Stimulated activated CD8-positive, alpha-beta memory T cell treated with anti-CD3 and anti-CD28 coated beads, Interleukin-12 subunit alpha, Interleukin-12 subunit beta, amount 100 ng/mL, for 24 hours (primary cell): ENCODE results near the gene CCNG2.
"Not testable (repeated sequence)": the region's sequence is repeated elsewhere in the genome, so short reads cannot be mapped to it uniquely, and the experiment has no call there.

Experiments used
- DNase-seq: peaks from one replicate; pipeline ENCODE4 v3.0.0-alpha.2; 2020; ENCODE audit errors: extremely low read depth

CCNG2 gene, protein sequence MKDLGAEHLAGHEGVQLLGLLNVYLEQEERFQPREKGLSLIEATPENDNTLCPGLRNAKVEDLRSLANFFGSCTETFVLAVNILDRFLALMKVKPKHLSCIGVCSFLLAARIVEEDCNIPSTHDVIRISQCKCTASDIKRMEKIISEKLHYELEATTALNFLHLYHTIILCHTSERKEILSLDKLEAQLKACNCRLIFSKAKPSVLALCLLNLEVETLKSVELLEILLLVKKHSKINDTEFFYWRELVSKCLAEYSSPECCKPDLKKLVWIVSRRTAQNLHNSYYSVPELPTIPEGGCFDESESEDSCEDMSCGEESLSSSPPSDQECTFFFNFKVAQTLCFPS

DNA sequence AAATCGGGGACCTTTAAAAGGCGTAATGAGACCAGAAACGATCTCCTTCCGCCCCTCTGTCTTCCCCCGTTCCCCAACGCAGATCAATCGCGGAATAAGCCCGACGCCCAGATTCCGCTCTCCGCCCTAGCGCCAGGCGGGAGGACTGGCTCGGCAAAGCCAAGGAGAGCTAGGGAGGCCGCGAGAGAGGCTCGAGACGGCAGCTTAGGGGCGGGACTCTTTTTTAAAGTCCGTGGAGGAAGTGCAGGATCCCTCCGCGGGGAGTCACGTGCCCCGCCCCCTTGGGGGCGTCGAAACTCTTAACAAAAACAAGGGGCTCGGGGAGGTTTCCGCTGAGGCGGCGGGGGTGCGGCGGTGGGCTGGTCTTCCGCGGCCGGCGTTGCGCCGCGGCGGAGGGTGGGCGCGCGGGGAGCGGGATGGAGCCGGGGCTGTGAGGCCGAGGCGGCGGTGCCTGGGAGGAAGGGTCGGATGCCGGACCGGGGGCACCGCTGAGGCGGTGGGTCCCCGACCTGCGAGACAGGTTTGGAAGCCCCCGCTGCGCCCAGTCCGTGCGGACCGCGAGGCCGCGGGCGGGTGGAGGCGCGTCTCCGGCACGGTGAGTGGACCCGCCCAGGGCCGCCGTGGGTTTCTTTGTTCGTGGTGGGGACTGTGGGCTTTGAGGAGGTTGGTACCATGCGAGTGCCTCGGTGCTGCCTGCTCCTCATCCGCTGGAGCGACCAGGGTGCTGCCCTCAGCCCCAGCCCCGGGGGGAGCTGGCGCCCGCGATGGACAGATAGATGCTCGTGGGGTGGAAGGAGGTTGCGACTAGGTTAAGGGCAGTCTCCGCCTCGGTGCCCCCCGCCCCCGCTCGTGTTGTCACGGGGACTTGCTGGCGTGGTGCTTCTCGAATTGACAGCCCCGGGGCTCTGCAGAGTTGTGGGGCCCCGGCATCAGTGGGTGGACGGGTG lies at the start of gene CCNG2:
CCNG2 (plus strand) TSS at position 296 of the 947 bp plus-strand sequence. CDS start 1,326 bp downstream, outside the sequence.
- peak; percentile 56 for DNase-seq

DNA sequence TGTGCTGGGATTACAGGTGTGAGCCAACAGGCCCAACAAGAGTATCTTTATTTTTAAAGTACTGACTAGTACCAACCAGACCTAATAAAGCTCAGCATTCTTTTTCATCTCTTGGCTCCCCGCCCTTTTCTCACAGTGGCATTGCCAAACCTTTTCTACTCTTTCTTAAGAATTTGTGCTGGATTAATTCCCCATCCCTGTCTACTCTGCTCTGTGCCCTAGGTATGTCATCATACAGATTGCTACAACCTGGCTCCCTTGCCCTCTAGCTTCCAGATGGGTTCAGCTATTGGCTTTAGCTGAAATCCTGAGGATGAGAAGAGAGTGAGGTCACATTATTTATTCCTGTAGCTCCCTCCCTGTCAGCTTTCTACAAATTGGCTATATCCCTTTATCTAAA lies 46.3 kb upstream of the CCNG2 start:
- DNase-seq, result no peak

DNA sequence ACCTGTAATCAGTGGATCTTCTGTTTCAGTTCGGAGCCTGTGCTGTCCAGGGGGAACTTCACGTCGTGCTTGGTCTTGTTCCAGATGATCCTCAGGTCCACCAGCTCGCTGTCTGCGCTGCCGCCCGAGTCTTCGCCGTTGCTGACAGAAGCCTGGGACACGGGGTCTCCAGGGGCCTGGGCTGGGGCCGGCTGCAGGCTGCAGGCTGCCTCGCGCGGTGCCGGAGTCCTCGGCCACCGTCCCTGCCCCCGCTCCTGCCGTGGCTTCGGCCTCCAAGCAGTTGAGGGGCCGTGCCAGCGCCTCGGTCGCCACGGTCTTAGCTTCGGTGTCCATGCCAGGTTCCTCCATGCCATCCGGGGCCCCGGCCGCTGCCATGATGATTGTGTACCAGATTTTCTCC lies 43.9 kb upstream of the CCNG2 start:
- DNase-seq, result no peak

DNA sequence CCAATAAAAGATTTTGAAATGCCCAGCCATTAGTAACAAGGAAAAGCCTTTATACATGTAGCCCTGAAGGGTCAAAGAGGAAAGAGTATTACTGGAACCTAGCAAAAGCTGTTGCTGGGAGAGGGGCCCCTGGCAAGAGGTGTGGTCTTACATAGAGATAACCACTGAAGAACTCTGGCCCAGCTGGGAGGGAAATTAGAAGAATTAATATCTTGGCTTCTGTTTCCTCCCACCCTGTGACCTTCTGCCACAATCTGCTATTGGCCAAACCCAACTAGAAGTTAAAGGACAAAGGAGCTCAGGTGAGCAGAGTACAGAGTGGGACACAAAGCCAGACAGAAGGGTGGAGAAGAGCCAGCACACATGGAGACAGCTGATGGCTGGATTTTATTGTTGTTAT lies 39.3 kb upstream of the CCNG2 start:
- DNase-seq, result no peak

DNA sequence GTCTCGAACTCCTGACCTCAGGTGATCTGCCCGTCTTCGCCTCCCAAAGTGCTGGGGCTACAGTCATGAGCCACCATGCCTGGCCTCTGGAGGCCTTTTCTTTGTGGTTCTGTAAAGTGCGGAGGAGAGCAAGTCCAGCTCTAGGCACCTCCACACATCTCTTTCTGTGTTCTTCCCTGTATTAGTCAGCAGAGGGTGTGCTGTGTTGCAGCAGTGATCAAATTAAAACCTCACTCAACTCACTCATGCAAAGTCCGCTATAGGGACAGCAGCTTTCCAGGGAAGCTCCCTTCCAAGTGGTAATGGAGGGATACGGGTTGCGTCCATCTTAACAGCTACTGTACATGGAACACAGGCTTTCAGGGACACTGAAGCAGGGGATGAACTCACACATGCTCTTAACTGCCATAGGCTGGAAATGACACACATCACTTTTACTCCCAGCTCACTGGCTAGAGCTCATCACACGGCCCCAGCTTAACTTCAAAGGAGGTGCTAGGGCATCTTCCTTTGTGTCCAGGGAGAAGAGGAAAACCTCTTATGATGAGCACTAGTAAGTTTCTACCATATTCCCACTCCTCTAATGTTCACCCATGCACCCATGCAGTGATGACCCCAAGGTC lies 36.0 kb upstream of the CCNG2 start:
- no peak for DNase-seq

DNA sequence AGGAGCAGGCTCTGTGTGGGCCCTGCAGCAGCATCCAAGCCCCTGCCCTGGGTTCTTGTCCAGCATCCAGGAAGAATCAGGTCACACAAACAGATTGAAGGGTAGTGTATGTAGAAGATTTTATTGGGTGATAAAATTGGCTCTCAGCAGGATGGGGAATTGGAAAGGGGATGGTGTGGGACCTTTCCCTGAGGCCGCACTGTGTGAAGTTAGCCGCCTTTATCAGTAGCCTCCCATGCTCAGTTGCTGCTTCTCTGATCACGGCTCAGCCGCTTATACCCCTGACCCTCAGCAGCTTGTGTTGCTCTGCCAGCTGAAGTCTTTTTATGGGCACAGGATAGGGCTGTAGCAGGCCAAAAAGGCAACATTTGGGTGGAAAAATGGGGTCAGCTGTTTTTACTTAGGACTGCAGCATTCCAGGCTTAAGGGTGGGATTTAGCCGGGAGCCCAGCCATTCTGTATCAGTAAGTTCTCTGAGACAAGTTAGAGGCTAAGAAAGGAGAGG lies 35.2 kb upstream of the CCNG2 start:
- DNase-seq, result no peak

DNA sequence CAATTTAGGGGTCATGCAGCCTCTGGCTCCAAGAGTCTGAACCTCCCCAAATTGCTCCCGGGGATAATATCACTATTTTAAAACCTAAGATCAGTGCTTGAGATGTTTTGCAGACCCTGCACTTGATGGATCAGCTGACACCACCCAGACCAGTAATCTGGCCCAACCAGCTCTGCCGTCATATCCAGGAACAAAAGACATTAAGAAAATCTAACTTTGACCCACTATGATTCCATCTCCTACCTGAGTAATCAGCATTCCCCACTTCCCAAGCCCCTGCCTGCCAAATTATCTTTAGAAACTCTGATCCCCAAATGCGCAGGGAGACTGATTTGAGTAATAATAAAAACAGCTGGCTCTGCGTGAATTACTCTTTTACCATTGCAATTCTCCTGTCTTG lies 34.4 kb upstream of the CCNG2 start:
- DNase-seq, result no peak

DNA sequence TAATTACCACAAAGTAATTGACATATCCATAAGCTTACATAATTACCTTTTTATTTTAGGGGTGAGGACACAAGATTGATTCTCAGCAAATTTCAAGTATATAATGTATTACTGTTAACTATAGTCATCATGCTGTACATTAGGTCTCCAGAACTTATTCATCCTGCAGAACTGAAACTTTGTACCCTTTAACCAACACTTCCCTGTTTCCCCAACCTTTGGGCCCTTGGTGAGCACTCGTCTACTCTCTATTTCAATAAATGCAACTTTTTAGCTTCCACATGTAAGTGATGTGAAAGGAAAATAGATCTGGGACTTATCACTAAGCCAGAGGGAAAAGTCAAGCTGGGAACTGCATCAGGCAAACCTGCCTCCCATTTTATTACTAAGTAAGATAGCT lies 33.6 kb upstream of the CCNG2 start:
- no peak for DNase-seq

DNA sequence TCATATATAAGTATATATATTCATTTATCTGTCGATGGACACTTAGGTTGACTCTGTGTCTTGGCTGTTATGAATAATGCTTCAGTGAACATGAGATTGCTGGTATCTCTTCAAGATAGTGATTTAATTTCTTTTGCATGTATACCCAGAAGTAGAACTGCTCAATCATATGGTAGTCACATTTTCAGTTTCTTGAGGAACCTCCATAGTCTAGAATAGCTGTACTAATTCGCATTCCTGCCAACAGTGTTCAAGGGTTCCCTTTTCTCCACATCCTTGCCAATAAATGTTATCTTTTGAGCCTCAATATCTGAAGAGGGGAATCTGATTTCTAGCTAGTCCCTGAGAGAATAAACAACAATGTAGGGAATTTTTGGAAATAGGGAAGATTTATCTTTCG lies 32.4 kb upstream of the CCNG2 start:
- no peak for DNase-seq

DNA sequence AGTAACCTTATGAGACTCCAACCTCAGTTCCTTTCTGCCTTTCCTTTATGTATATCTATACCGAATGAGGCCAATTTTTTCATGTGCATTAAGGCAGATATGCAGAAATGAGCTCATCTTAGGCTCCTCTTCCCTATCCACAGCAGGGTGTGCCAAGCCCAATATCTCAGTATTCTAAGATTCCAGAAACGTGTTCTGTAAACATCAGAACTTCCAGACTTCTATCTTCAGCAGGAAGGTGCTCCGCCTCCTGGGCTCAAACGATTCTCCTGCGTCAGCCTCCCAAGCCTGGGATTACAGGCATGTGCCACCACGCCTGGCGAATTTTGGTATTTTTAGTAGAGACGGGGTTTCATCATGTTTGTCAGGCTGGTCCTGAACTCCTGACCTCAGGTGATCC lies 31.0 kb upstream of the CCNG2 start:
- no peak for DNase-seq

DNA sequence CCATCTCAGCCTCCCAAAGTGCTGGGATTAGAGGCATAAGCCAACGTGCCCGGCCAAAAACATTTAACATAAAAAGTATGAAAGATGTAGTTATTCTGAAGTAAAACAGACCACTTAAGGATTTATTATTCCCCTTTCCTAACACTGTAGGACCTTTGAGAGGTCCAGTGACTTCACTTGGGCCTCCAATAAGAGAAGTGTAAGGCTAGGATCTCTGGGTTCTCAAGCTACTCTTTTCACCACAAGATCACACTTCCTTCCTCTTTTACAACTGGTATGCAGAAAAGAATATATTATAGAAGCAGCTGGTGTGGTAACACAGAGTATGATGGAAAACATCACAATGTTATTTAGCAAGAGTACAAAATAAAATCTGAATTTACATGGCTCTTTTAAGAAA lies 30.2 kb upstream of the CCNG2 start:
- DNase-seq, result no peak

DNA sequence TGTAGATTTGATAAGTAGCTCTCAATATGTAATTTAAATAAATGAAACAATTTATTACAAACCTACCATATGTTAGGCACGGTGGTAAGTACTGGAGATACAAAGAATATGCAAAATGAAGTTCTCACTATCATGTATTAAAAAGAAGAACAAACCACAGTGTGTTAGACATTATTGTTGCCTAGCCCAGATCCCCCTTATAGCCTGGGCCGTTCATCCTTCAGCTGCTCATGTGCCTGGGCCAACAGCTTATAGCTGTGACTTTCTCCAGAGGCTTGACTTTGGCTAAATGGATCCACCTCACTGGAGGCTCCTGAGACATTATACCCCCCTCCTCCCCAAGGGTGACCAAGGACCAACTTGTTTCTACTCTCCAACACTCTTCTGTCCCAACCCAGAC lies 29.8 kb upstream of the CCNG2 start:
- no peak for DNase-seq

DNA sequence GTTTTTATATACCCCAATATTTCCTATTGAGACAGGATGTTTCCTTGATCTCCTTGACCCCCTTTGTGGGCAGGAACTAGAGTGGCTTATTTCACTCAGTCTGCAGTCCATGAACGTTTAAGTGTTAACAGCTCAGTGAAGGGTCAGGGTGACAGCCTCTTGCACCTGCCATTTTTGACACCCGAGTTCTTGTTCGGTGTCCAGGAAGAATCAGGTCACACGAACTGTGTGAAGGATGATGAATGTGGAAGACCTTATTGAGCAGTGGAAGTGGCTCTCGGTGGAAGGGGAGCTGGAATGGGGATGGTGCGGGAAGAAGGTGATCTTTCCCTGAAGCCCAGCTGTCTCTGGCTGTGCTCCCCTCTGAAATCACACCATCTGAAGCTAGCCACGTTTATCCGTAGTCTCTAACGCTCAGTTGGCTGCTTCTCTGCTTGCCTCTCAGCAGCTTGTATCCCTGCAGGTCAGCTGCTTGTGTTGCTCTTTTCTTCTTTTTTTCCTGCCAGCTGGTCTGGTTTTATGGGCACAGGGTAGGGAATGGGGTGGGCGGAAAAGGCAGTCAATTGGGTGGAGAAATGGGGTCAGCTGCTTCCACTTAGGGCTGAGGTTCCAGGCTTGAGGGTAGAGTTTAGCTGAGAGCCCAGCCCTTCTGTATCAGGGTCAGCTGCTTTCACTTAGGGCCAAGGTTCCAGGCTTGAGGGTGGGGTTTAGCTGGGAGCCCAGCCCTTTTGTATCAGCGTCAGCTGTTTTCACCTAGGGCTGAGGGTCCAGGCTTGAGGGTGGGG lies 29.0 kb upstream of the CCNG2 start:
- DNase-seq, result no peak

DNA sequence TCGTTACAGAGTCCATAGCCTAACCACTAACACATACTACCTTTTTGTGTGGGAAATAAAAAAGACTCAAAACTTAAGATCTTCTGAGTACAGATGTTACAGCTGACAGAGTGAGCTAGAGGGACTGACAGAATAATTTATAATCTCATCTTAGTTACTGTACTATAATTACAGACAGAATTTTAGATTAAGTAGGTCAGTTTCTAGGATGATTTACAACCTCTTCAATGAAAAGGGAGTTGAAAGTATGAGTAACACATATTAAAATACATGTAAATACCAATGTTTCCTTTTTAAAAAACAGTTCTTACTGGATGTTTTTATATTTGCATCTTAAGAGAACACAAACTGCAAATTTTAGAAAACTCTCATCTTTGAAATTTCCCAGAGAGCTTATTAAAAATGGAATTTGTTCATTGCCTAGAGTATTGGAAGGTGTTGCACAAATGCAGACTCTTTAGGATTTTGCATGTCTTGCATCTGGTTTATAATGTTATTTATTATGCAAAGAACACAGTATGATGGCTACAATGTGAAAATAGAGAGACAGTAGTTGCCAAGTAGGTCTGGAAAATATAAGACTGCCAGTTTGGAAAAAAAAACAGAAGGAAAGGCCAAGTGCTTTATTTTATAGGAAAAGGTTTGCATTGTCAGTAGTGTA lies 24.2 kb upstream of the CCNG2 start:
- DNase-seq, result no peak

DNA sequence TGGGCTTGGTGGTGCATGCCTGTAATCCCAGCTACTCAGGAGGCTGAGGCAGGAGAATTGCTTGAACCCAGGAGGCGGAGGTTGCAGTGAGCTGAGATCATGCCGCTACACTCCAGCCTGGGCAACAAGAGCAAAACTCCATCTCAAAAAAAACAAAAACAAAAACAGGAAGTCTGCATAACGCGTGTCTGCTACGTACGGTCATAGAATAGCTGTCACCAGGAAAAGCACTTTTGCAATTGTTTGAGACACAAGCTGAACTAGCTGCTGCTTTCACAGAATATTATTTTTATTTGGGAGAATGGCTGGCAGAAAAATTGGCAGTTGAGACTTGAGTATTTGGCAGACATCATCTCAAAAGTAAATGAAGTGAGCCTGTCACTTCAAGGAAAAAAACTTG lies 19.6 kb upstream of the CCNG2 start:
- not testable (repeated sequence) for DNase-seq

DNA sequence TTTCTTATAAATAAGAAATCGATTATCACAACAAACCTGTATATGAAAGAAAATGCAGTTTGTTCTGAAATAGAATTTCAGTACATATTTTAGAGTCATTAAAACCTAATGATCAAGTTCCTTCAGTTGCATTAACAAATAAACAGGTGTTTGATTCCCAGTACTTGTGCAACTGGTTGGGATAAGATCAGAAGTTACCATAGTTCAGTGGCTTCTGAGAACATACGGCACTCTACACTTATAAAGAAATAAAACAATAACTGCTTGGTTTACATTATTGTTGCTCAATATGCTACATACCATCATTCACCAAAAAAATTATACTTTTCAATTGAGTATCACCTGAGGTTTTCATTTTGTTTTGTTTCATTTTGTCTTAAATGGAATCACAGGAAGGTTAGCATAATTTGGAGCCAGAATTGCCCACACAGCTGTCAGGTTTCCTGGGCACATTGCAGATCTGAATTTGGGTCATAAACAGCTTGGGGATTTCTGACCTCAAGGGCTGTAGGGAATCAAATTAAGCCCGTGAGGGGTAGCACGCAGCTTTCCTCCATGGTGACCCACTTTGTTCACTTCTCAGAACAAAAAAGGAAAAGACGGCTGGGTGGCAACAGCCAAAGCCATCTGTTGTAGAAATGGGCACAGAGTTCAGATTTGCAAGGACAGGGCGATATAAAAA lies 14.9 kb upstream of the CCNG2 start:
- DNase-seq, result no peak

DNA sequence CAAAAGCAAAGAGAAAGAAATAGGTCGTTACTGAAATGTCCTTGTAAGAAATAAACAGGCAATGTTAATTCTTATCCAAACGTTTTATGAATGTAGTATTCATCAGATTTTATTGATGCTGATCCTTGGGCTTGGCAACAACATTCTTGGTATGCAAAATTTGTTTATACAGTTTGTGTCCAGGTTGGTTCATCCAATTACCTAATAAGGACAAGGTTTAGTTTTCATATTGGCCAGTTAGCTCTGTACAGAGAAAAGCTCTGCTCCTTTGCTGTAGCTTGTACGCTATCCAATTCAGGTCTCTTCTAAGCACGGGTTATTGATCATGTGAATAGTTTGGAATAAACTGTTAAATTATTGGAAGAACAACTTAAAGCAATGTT lies 14.4 kb upstream of the CCNG2 start:
- no peak for DNase-seq

DNA sequence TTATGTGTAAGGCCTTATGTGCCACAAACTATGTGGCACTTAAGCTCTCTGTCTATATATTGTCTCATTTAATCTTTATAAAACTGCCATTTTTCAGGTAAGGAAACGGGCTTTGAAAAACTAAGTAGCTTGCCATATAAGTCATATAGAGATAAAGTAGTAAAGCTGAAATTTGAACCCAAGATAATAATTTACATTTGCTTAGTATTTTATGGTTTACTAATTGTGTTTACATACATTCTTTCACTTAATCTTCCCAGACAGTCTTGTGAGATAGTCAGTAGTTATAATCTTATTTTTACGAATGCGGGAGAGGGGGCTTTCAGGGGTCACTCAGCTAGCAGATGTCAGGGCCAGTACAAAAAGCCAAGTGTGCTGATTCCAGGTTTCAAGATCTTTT lies 13.9 kb upstream of the CCNG2 start:
- DNase-seq, result no peak

DNA sequence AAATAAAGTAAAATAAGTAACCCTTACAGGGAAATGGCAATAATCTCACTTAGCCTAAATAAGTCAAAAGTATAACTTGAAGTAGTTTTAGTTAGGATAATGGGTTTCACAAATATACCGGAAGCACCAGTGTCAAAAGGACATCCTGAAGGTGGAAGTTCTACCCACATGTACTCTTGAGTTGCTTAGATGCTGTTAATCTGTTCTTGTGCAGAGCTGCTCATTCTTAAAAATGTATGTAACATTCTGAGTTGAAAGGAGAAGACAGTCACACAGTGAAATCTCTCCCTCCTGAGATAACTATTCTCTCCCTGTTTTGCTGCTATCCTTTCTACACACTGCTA lies 11.2 kb upstream of the CCNG2 start:
- no peak for DNase-seq

DNA sequence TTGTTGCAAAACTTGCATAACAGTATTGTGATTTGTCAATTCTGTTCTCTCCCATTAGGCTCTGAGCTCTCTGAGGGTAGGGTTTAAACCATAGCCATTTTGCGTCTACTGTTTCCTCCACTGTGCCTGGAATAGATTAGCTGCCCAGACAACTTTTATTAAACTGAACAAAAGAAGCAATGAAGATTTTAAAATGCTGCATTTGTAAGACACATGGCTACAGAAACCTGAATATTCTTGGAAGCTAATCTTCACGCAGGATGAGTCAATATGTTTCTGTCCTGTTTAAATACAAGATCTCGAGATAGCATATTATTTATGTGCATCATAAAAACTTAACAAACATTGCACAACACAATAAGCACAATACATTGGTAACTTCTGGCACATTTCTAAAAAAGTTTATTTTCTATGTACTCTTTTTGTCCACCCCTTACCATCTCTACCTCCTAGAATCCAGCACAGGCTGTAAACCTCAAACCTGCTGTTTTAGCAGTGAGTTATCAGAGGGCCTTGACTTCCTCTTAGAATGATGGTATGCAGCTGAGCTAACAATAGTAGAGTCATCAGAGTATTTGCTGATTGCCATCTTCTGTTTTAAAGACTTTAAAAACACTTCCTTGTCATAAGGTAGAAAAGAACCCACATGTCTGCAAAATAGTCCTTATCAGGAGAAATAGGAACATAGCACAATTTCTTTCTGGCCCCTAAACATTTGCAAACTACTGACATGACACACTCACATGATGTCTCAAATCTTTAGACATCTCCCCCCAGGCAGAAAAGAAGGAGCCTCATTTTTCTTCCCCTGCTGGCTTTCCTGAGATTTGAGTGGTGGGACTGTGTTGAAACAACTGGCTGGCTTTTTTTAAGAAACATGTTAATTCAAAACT lies 10.6 kb upstream of the CCNG2 start:
- no peak for DNase-seq
